CD4-positive, CD25-positive, alpha-beta regulatory T cell (primary cell): ENCODE data around the gene POLE. TPM values are rescaled to one million over a fixed set of nuclear protein-coding genes. Genes with fewer than 3 reads are reported as not detected.
A peak's percentile ranks its signal among the peaks of the same experiment; 100 is the strongest.

Experiments used
- ATAC-seq, 2 donors: fragments of 150-1000 bp; cut with Tn5 transposase; one replicate each; pipeline ENCODE4 v1.10.0; 2021; ENCODE audit warnings: low read depth in 2 of 2, moderate number of reproducible peaks in 2 of 2, moderate library complexity in 1 of 2
- DNase-seq, 3 donors: peaks; one replicate each; pipeline versions ENCODE4 v3.0.0 to v3.0.0-alpha.2; 2012 to 2022; ENCODE audit warnings: mixed read lengths in 1 of 3
- H3K27ac ChIP-seq: one replicate; pipeline ENCODE4 v1.7.0; 2013; ENCODE audit warnings: mild to moderate bottlenecking, low read length; ENCODE audit not compliant: insufficient read depth, poor library complexity, severe bottlenecking
- H3K27me3 ChIP-seq: one replicate; pipeline ENCODE4 v1.7.0; 2013; ENCODE audit warnings: low read length; ENCODE audit not compliant: control insufficient read depth, insufficient read depth
- H3K36me3 ChIP-seq: one replicate; pipeline ENCODE4 v1.7.0; 2013; ENCODE audit warnings: mild to moderate bottlenecking, low read length, moderate library complexity; ENCODE audit not compliant: control insufficient read depth, insufficient read depth
- H3K4me1 ChIP-seq: 2 replicates; pipeline ENCODE4 v1.7.0; 2013; ENCODE audit warnings: mild to moderate bottlenecking, low read length; ENCODE audit not compliant: insufficient read depth, control insufficient read depth, poor library complexity, severe bottlenecking
- H3K4me3 ChIP-seq: one replicate; pipeline ENCODE4 v1.7.0; 2013; ENCODE audit warnings: low read depth, mild to moderate bottlenecking, low read length, moderate library complexity
- H3K9me3 ChIP-seq, 2 experiments: 1 replicate in 1 of 2; 2 replicates in 1 of 2; pipeline ENCODE4 v1.7.0; 2013; ENCODE audit warnings: low read length in 2 of 2, mild to moderate bottlenecking in 1 of 2, moderate library complexity in 1 of 2; ENCODE audit not compliant: control insufficient read depth in 2 of 2
- H3K27ac Mint-ChIP-seq, 3 donors: one replicate each; pipeline ENCODE4 v1.8.0; 2020 to 2022; ENCODE audit warnings: mild to moderate bottlenecking in 3 of 3, mixed read lengths in 3 of 3, moderate library complexity in 2 of 3
- H3K27me3 Mint-ChIP-seq: one replicate; pipeline ENCODE4 v1.8.0; 2022; ENCODE audit warnings: mild to moderate bottlenecking, mixed read lengths
- H3K36me3 Mint-ChIP-seq: one replicate; pipeline ENCODE4 v1.8.0; 2020; ENCODE audit warnings: mixed read lengths
- H3K4me1 Mint-ChIP-seq, 4 donors: one replicate each; pipeline ENCODE4 v1.8.0; 2020 to 2022; ENCODE audit warnings: mixed read lengths in 4 of 4, mild to moderate bottlenecking in 1 of 4
- H3K4me3 Mint-ChIP-seq, 4 donors: one replicate each; pipeline ENCODE4 v1.8.0; 2020 to 2022; ENCODE audit warnings: mild to moderate bottlenecking in 4 of 4, mixed read lengths in 4 of 4, moderate library complexity in 3 of 4
- H3K9me3 Mint-ChIP-seq, 7 donors: one replicate each; pipeline ENCODE4 v1.8.0; 2020 to 2022; ENCODE audit warnings: mixed read lengths in 7 of 7, mild to moderate bottlenecking in 3 of 7, moderate library complexity in 2 of 7
- polyA plus RNA-seq, 4 donors: library from polyadenylated mRNA; unstranded; fragments of 300-500 nt; fragmentation: Illumina TruSeq; gene quantifications; one replicate each; pipeline ENCODE4 v1.2.3, GENCODE V29; 2021
- total RNA-seq: library from RNA; stranded (reverse); gene quantifications from one replicate; pipeline ENCODE4 v1.2.3, GENCODE V29; 2022

The POLE gene
- total and polyA plus RNA-seq, 5 donors from 2014 or later: 2.4 to 51.1 (median 3.7) TPM

- Histone ChIP-seq H3K9me3 (no peaks in the 10 kb centered on the region), H3K27ac (no peak overlapping the region), H3K4me3 (no peak overlapping the region), H3K36me3 (peaks cover 45% of the 10 kb centered on the region), H3K4me1 (no peaks in the 10 kb centered on the region), H3K27me3 (no peaks in the 10 kb centered on the region)
- ATAC-seq: no peak
- Mint-ChIP-seq H3K4me1 (peaks cover 0 to 2% (median 0%) of the 10 kb centered on the region in 4 donors), H3K4me3 (no peak overlapping the region), H3K27ac (no peak overlapping the region), H3K36me3 (peaks cover 34% of the 10 kb centered on the region), H3K9me3 (no peaks in the 10 kb centered on the region), H3K27me3 (no peaks in the 10 kb centered on the region)
- no peak for DNase-seq
Measured at GRCh38 chr12:132642846-132643835, 44.0 kb downstream of the POLE start.

DNA sequence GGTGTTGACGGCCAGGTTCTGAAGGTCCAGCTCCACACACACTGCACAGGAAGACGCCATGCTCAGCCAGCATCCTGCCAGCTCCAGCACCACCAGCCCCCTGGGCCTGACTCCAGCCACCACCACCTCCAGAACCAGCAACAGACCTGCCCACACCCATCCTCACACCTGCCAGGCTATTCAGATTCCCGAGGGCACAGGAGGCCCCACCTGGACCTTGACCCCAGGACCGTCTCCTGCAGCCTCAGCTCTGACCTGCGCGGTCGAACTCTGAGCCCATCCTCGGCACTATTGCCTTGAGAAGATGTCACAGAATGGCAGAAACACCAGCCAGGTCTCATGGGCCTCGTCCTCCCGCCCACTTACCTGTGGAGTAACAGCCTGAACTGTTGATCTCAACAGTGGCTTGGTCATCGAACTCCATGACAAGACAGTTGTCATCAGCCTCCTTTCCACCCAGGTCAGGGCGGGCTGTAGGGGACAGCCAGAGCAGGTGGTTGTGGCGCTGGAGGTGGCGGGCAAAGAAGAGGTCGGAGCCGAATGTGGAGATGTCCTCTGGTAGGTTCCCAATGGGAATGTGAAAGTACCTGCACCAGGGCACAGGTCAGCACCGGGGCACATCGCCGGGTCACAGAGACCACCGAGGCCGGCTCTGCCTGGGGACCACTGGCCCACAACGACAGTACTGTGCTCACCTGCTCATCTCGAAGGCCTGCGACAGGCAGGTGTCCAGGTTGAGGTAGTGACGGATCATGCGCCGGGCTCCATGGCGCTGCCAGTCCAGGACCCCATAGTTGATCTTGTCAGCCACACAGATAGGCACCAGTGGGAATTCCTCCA lies 45.1 kb downstream of the POLE start:
- H3K27ac Mint-ChIP-seq: peak overlapping the region in 2 of 3 donors; percentile 46 to 69
- no peak for ATAC-seq
- no peaks in the 10 kb centered on the region for H3K9me3 Mint-ChIP-seq
- no peaks in the 10 kb centered on the region for H3K9me3 ChIP-seq
- no peaks in the 10 kb centered on the region for H3K4me1 ChIP-seq
- no peak overlapping the region for H3K4me3 Mint-ChIP-seq
- peaks cover 48% of the 10 kb centered on the region for H3K36me3 ChIP-seq
- H3K4me1 Mint-ChIP-seq: peaks cover 0 to 2% (median 0%) of the 10 kb centered on the region in 4 donors
- H3K27me3 Mint-ChIP-seq: no peaks in the 10 kb centered on the region
- H3K36me3 Mint-ChIP-seq: peaks cover 36% of the 10 kb centered on the region
- H3K27ac ChIP-seq: no peak overlapping the region
- no peaks in the 10 kb centered on the region for H3K27me3 ChIP-seq
- H3K4me3 ChIP-seq: no peak overlapping the region
- no peak for DNase-seq

DNA sequence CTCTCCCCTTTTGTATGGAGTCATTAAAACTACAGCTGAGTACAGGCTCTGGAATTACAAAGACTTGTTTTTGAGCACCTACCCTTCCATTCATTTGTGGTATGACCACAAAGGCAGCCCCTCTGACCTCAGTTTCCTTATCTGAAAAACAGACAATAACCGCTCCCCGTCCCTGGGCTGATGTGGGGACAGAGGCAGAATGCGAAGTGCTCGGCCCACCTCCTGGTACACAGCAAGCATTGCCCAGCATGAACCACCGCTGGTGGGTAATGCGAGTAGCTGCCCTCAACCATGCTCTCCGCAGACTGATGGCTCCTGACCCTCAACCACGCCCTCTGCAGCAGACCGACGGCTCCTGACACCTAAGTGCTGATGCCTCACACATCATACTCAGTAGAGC lies 46.2 kb downstream of the POLE start:
- no peak for DNase-seq
- Histone ChIP-seq H3K27ac (no peak overlapping the region), H3K4me1 (no peaks in the 10 kb centered on the region), H3K27me3 (no peaks in the 10 kb centered on the region), H3K9me3 (no peaks in the 10 kb centered on the region), H3K36me3 (peaks cover 49% of the 10 kb centered on the region), H3K4me3 (no peak overlapping the region)
- peaks cover 0 to 2% (median 0%) of the 10 kb centered on the region in 4 donors for H3K4me1 Mint-ChIP-seq
- H3K36me3 Mint-ChIP-seq: peaks cover 41% of the 10 kb centered on the region
- H3K9me3 Mint-ChIP-seq: no peaks in the 10 kb centered on the region
- no peak for ATAC-seq
- no peak overlapping the region for H3K27ac Mint-ChIP-seq
- H3K27me3 Mint-ChIP-seq: no peaks in the 10 kb centered on the region
- no peak overlapping the region for H3K4me3 Mint-ChIP-seq

GRCh38 chr12:132639956-132640520 lies 47.1 kb downstream of the POLE start:
- ATAC-seq (no peak), DNase-seq (no peak)
- Mint-ChIP-seq H3K27ac (peak overlapping the region in 1 of 3 donors; percentile 85), H3K36me3 (peaks cover 48% of the 10 kb centered on the region), H3K4me1 (peaks cover 0 to 2% (median 0%) of the 10 kb centered on the region in 4 donors), H3K27me3 (no peaks in the 10 kb centered on the region), H3K4me3 (no peak overlapping the region), H3K9me3 (no peaks in the 10 kb centered on the region)
- Histone ChIP-seq H3K4me3 (no peak overlapping the region), H3K27ac (no peak overlapping the region), H3K36me3 (peaks cover 53% of the 10 kb centered on the region), H3K4me1 (no peaks in the 10 kb centered on the region), H3K9me3 (no peaks in the 10 kb centered on the region), H3K27me3 (no peaks in the 10 kb centered on the region)

GRCh38 chr12:132638541-132639408 lies 48.4 kb downstream of the POLE start:
- H3K36me3 ChIP-seq: peaks cover 54% of the 10 kb centered on the region
- ATAC-seq: no peak

DNA sequence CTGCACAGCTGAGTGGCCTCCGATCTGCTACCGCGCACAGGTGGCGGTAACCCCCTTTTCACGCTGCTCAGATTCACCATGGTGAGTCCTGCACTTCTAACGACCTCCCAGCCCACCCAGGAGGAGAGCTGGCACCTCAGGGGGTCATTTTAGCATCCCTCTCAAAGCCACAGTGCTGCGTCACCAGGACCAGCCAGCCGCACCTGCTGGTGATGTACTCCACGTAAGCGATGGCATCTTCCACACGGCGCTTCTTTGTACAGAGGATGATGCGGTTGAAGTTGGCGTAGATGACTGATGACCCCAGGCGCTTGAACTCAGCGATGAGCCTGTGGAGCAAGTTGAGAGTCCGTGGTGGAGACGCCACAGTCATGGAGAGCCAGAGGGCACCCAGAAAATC lies 49.3 kb downstream of the POLE start:
- Mint-ChIP-seq H3K27ac (no peak overlapping the region), H3K4me1 (no peaks in the 10 kb centered on the region), H3K4me3 (no peak overlapping the region), H3K36me3 (peaks cover 57% of the 10 kb centered on the region), H3K9me3 (peaks cover 0 to 1% (median 0%) of the 10 kb centered on the region in 7 donors), H3K27me3 (no peaks in the 10 kb centered on the region)
- Histone ChIP-seq H3K4me3 (no peak overlapping the region), H3K27me3 (no peaks in the 10 kb centered on the region), H3K9me3 (no peaks in the 10 kb centered on the region), H3K36me3 (peaks cover 51% of the 10 kb centered on the region), H3K4me1 (no peaks in the 10 kb centered on the region), H3K27ac (no peak overlapping the region)
- no peak for DNase-seq
- no peak for ATAC-seq

More at GRCh38 chr12:132638541-132639408, 48.4 kb downstream of the POLE start:
- Histone ChIP-seq H3K27me3 (no peaks in the 10 kb centered on the region), H3K4me1 (no peaks in the 10 kb centered on the region), H3K9me3 (no peaks in the 10 kb centered on the region), H3K27ac (no peak overlapping the region), H3K4me3 (no peak overlapping the region)
- peak in 1 of 3 donors; percentile 26 for DNase-seq
- Mint-ChIP-seq H3K36me3 (peaks cover 58% of the 10 kb centered on the region), H3K4me1 (peaks cover 0 to 1% (median 0%) of the 10 kb centered on the region in 4 donors), H3K27me3 (no peaks in the 10 kb centered on the region), H3K9me3 (peaks cover 0 to 1% (median 0%) of the 10 kb centered on the region in 7 donors), H3K27ac (peak overlapping the region in 2 of 3 donors; percentile 38 to 42), H3K4me3 (no peak overlapping the region)
